ENCODE measurements around the gene USP24. TPM values are rescaled to one million over a fixed set of nuclear protein-coding genes. Genes with fewer than 3 reads are reported as not detected.

The USP24 gene
- polyA plus RNA-seq, 1 of the 3 experiments (the other 2 are of a cell fraction) = 8.1 TPM

DNA sequence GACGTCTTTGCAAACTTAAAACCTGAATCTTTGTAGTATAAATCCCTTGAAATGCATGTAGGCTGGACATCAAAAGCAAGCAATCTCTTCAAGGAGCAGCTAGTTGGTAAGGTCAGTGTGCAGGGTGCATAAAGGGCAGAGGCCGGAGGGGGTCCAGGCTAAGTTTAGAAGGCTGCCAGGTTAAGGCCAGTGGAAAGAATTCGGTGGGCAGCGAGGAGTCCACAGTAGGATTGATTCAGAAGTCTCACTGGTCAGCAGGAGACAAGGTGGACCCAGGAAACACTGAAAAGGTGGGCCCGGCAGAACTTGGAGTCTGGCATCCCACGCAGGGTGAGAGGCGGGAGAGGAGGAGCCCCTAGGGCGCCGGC is 176.2 kb downstream of the USP24 start (continued):
- no peak for TF ChIP-seq NFIC (IDR thresholded peaks at IDR 0.05; ENCODE audit: borderline replicate concordance)
- TF ChIP-seq, protein P1, sequence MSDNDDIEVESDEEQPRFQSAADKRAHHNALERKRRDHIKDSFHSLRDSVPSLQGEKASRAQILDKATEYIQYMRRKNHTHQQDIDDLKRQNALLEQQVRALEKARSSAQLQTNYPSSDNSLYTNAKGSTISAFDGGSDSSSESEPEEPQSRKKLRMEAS (IDR thresholded peaks at IDR 0.05; ENCODE audit: low read depth) = no peak

DNA sequence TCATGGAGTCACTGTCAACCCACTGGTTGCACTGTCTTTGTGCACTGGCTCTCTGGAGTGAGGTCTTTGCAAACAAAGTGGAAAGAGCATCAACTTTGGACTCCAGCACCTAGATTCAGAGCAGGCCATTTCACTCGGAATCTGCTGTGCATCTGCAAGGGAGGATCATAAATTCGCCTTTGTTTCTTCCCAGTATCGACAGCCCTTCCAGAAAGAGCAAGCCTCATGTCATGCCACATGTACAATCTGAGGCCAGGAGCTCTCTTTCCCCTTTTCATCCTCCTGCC is 176.7 kb downstream of the USP24 start:
- H2AFZ ChIP-seq (ENCODE audit: low read depth) = no peak overlapping the region
- TF ChIP-seq GATA2 (CRISPR knock-in tag; IDR thresholded peaks at IDR 0.05) (no peak), ELF1 (IDR thresholded peaks at IDR 0.05) (no peak), FOXJ3 (CRISPR knock-in tag; IDR thresholded peaks at IDR 0.05) (no peak), YY1 (IDR thresholded peaks at IDR 0.05; ENCODE audit: low read depth) (no peak)
- TF ChIP-seq, protein P2, sequence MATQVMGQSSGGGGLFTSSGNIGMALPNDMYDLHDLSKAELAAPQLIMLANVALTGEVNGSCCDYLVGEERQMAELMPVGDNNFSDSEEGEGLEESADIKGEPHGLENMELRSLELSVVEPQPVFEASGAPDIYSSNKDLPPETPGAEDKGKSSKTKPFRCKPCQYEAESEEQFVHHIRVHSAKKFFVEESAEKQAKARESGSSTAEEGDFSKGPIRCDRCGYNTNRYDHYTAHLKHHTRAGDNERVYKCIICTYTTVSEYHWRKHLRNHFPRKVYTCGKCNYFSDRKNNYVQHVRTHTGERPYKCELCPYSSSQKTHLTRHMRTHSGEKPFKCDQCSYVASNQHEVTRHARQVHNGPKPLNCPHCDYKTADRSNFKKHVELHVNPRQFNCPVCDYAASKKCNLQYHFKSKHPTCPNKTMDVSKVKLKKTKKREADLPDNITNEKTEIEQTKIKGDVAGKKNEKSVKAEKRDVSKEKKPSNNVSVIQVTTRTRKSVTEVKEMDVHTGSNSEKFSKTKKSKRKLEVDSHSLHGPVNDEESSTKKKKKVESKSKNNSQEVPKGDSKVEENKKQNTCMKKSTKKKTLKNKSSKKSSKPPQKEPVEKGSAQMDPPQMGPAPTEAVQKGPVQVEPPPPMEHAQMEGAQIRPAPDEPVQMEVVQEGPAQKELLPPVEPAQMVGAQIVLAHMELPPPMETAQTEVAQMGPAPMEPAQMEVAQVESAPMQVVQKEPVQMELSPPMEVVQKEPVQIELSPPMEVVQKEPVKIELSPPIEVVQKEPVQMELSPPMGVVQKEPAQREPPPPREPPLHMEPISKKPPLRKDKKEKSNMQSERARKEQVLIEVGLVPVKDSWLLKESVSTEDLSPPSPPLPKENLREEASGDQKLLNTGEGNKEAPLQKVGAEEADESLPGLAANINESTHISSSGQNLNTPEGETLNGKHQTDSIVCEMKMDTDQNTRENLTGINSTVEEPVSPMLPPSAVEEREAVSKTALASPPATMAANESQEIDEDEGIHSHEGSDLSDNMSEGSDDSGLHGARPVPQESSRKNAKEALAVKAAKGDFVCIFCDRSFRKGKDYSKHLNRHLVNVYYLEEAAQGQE (IDR thresholded peaks at IDR 0.05; ENCODE audit: low read depth, low read length) = no peak
- peaks cover 0 to 16% of the 10 kb centered on the region in 2 experiments; a peak in 1 of 4 replicates for H3K4me1 ChIP-seq (ENCODE audit: control insufficient read depth in 1 of 2, insufficient read depth in 2 of 2, low read depth in 1 of 2, low read length in 1 of 2)
- POLR2A ChIA-PET = no interaction called here
- no peak overlapping the region for H3K4me3 ChIP-seq (ENCODE audit: low read depth in 2 of 2, low read length in 1 of 2)
- peaks cover 68% of the 10 kb centered on the region for H3K27me3 ChIP-seq (ENCODE audit: insufficient read depth)
- no peaks in the 10 kb centered on the region for H3K9me3 ChIP-seq
- H3K36me3 ChIP-seq (replicated peaks in 1 of 2; ENCODE audit: control insufficient read depth in 1 of 2, insufficient read depth in 2 of 2, low read length in 1 of 2) = no peaks in the 10 kb centered on the region
- no peak overlapping the region for H3K9ac ChIP-seq
- H4K20me1 ChIP-seq (ENCODE audit: insufficient read depth) = no peaks in the 10 kb centered on the region
- H3K79me2 ChIP-seq (ENCODE audit: insufficient read depth) = no peaks in the 10 kb centered on the region
- no peak for DNase-seq
- 61% methylated on average over 3 of the region's 3 CpGs for WGBS (ENCODE audit: low lambda C conversion rate)
- H3K4me2 ChIP-seq = no peak overlapping the region
- CTCF ChIA-PET = interaction anchor here (0.7 to 3.0 kb wide), 3 partner anchors 16 to 88 kb away, joined by 3 to 15 read pairs (median 3); no protein-coding TSS in a partner anchor
- H3K27ac ChIP-seq (ENCODE audit: low read depth in 2 of 2, low read length in 1 of 2) = no peak overlapping the region
- H3K9me2 ChIP-seq = no peaks in the 10 kb centered on the region
- no peaks in the 10 kb centered on the region for H3F3A ChIP-seq (replicated peaks; ENCODE audit: insufficient read depth)

DNA sequence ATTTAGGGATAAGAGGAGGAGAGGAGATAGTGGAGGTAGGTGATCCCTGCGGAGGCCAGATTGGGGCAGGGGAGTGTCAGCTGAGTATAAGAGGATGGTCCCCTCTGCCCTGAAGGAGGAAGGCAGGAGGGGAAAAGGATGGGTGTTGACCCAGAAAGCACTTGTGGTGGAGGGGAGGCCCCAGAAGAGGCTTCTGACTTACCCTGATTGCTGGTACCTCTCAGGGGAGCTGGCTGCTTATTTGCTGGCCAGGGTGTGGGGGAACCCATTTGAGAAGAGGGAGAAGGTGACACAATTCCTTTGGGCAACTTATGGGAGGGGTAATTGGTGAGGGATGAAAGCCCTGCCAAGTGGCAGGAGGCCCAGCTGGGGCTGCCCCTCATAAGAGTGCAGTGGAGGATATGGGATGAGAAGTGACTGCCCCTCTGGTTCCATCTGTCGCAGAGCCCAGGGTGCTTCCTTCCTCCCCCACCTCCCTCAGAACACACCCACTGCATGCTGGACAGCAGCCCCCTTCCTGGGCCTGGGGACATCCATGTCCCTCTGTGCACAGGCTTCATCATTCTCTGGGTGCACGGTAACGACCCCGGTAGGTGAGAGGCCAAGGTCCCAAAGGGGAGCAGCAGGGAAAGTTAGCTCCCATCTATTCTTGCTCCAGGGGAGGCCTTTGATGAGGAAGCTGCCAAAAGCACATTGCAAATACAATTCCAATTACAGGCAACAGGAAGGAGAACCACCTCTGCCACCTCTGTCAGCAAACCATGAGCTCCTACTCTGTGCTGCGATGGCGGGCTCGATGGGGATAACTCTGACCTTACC is 177.2 kb downstream of the USP24 start:
- Histone ChIP-seq H3K27ac (ENCODE audit: low read depth in 2 of 2, low read length in 1 of 2) (no peak overlapping the region), H3K4me2 (no peak overlapping the region), H3K4me3 (ENCODE audit: low read depth in 2 of 2, low read length in 1 of 2) (no peak overlapping the region), H3K79me2 (ENCODE audit: insufficient read depth) (no peaks in the 10 kb centered on the region), H3F3A (replicated peaks; ENCODE audit: insufficient read depth) (no peaks in the 10 kb centered on the region), H3K36me3 (replicated peaks in 1 of 2; ENCODE audit: control insufficient read depth in 1 of 2, insufficient read depth in 2 of 2, low read length in 1 of 2) (no peaks in the 10 kb centered on the region), H3K9ac (no peak overlapping the region), H2AFZ (ENCODE audit: low read depth) (no peak overlapping the region), H3K9me3 (no peaks in the 10 kb centered on the region), H4K20me1 (ENCODE audit: insufficient read depth) (no peaks in the 10 kb centered on the region), H3K9me2 (no peaks in the 10 kb centered on the region), H3K4me1 (ENCODE audit: control insufficient read depth in 1 of 2, insufficient read depth in 2 of 2, low read depth in 1 of 2, low read length in 1 of 2) (peaks cover 0 to 16% of the 10 kb centered on the region in 2 experiments; a peak in 1 of 4 replicates), H3K27me3 (ENCODE audit: insufficient read depth) (peaks cover 71% of the 10 kb centered on the region)
- DNase-seq = no peak
- 85% methylated on average over 7 of the region's 8 CpGs for WGBS (ENCODE audit: low lambda C conversion rate)
- CTCF ChIA-PET = interaction anchor here (0.7 to 3.0 kb wide), 3 partner anchors 16 to 87 kb away, joined by 3 to 15 read pairs (median 3); no protein-coding TSS in a partner anchor
- POLR2A ChIA-PET = no interaction called here
- no peak for TF ChIP-seq GATA2 (CRISPR knock-in tag; IDR thresholded peaks at IDR 0.05)
- TF ChIP-seq, protein P3, sequence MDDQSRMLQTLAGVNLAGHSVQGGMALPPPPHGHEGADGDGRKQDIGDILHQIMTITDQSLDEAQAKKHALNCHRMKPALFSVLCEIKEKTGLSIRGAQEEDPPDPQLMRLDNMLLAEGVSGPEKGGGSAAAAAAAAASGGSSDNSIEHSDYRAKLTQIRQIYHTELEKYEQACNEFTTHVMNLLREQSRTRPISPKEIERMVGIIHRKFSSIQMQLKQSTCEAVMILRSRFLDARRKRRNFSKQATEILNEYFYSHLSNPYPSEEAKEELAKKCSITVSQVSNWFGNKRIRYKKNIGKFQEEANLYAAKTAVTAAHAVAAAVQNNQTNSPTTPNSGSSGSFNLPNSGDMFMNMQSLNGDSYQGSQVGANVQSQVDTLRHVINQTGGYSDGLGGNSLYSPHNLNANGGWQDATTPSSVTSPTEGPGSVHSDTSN (IDR thresholded peaks at IDR 0.05) = no peak
- TF ChIP-seq, protein P4, sequence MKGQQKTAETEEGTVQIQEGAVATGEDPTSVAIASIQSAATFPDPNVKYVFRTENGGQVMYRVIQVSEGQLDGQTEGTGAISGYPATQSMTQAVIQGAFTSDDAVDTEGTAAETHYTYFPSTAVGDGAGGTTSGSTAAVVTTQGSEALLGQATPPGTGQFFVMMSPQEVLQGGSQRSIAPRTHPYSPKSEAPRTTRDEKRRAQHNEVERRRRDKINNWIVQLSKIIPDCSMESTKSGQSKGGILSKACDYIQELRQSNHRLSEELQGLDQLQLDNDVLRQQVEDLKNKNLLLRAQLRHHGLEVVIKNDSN (IDR thresholded peaks at IDR 0.05; ENCODE audit: borderline replicate concordance, low read depth) = no peak
- TF ChIP-seq CHD2 (IDR thresholded peaks at IDR 0.05; ENCODE audit: low read length, partially characterized antibody) = no peak
- no peak for TF ChIP-seq RFX5 (IDR thresholded peaks at IDR 0.05; ENCODE audit: low read length)
- TF ChIP-seq MEF2A (IDR thresholded peaks at IDR 0.05; ENCODE audit: borderline replicate concordance, low read depth) = no peak
- no peak for TF ChIP-seq RCOR1 (IDR thresholded peaks at IDR 0.05; ENCODE audit: low read length)
- no peak for TF ChIP-seq TCF12 (IDR thresholded peaks at IDR 0.05)
- no peak for TF ChIP-seq ELF1 (IDR thresholded peaks at IDR 0.05)
- no peak for TF ChIP-seq EZH2phosphoT487 (IDR thresholded peaks at IDR 0.05; ENCODE audit: borderline replicate concordance, low read depth)
- no peak for TF ChIP-seq FOSL2 (IDR thresholded peaks at IDR 0.05; ENCODE audit: borderline replicate concordance, low read depth)
- TF ChIP-seq NFIC (IDR thresholded peaks at IDR 0.05; ENCODE audit: borderline replicate concordance) = no peak
- no peak for TF ChIP-seq RXRA (IDR thresholded peaks at IDR 0.05; ENCODE audit: borderline replicate concordance, low read depth)
- TF ChIP-seq MXI1 (IDR thresholded peaks at IDR 0.05; ENCODE audit: low read depth, low read length) = no peak
- no peak for TF ChIP-seq RAD21 (IDR thresholded peaks at IDR 0.05; ENCODE audit: low read length)
- no peak for TF ChIP-seq SMC3 (IDR thresholded peaks at IDR 0.05; ENCODE audit: low read depth, low read length)
- TF ChIP-seq SIN3A (IDR thresholded peaks at IDR 0.05; ENCODE audit: borderline replicate concordance, low read depth, low read length) = no peak
